HG02763 (cell line): ENCODE measurements around the gene IFFO2.
"Not testable (repeated sequence)": the region's sequence is repeated elsewhere in the genome, so short reads cannot be mapped to it uniquely, and the experiment has no call there.

ENCODE experiments used
- ATAC-seq: cut with Tn5 transposase; IDR thresholded peaks from one replicate; pipeline ENCODE4 v1.9.1; 2021; ENCODE audit warnings: mild to moderate bottlenecking, moderate library complexity; ENCODE audit not compliant: unreplicated experiment

Gene IFFO2

GRCh38 chr1:18900303-18900841, 56.1 kb downstream of the IFFO2 start:
- ATAC-seq = no peak

- ATAC-seq = no peak
These were observed 57.0 kb downstream of the IFFO2 start for GRCh38 chr1:18899363-18900049.

GRCh38 chr1:18898567-18898966, 57.9 kb downstream of the IFFO2 start:
- ATAC-seq = no peak

- ATAC-seq = no peak
These were observed 61.2 kb downstream of the IFFO2 start for GRCh38 chr1:18895317-18895716.

GRCh38 chr1:18893120-18893519, 63.4 kb downstream of the IFFO2 start:
- no peak for ATAC-seq

GRCh38 chr1:18891858-18892257, 64.6 kb downstream of the IFFO2 start:
- not testable (repeated sequence) for ATAC-seq

- ATAC-seq = no peak
These were observed 65.1 kb downstream of the IFFO2 start for GRCh38 chr1:18891426-18891780.

GRCh38 chr1:18890706-18891425, 65.6 kb downstream of the IFFO2 start:
- no peak for ATAC-seq

- no peak for ATAC-seq
These were observed 70.5 kb downstream of the IFFO2 start for GRCh38 chr1:18886003-18886335.

- ATAC-seq = no peak
These were observed 71.0 kb downstream of the IFFO2 start for GRCh38 chr1:18885311-18886002.

- no peak for ATAC-seq
These were observed 71.7 kb downstream of the IFFO2 start for GRCh38 chr1:18884727-18885126.

- no peak for ATAC-seq
These were observed 72.1 kb downstream of the IFFO2 start for GRCh38 chr1:18884419-18884717.

- no peak for ATAC-seq
These were observed 72.6 kb downstream of the IFFO2 start for GRCh38 chr1:18883636-18884418.

GRCh38 chr1:18883079-18883478, 73.4 kb downstream of the IFFO2 start:
- no peak for ATAC-seq

GRCh38 chr1:18882486-18882885, 74.0 kb downstream of the IFFO2 start:
- no peak for ATAC-seq

- no peak for ATAC-seq
These were observed 74.6 kb downstream of the IFFO2 start for GRCh38 chr1:18881642-18882431.

GRCh38 chr1:18881164-18881563, 75.3 kb downstream of the IFFO2 start:
- ATAC-seq = no peak

GRCh38 chr1:18880585-18880984, 75.9 kb downstream of the IFFO2 start:
- ATAC-seq = no peak

GRCh38 chr1:18879791-18880309, 76.6 kb downstream of the IFFO2 start:
- no peak for ATAC-seq

- no peak for ATAC-seq
These were observed 77.2 kb downstream of the IFFO2 start for GRCh38 chr1:18879215-18879790.
